PC-9 (cell line): ENCODE data around the gene HOMER2.

Experiments
- EZH2 ChIP-seq: fragments of 200-600 bp; sonication (generic); IDR thresholded peaks from 2 replicates; pipeline ENCODE4 v1.8.0; 2017; ENCODE audit warnings: antibody characterized with exemption, low read depth
- TF ChIP-seq, protein P1 (sequence below): fragments of 200-600 bp; sonication (generic); conservative IDR thresholded peaks from 2 replicates; pipeline ENCODE4 v1.6.1; 2017; ENCODE audit warnings: mixed run types, antibody characterized with exemption, mild to moderate bottlenecking, moderate library complexity

GRCh38 chr15:82918162-82918561 lies 34.4 kb downstream of the HOMER2 start:
- TF ChIP-seq, protein P1, sequence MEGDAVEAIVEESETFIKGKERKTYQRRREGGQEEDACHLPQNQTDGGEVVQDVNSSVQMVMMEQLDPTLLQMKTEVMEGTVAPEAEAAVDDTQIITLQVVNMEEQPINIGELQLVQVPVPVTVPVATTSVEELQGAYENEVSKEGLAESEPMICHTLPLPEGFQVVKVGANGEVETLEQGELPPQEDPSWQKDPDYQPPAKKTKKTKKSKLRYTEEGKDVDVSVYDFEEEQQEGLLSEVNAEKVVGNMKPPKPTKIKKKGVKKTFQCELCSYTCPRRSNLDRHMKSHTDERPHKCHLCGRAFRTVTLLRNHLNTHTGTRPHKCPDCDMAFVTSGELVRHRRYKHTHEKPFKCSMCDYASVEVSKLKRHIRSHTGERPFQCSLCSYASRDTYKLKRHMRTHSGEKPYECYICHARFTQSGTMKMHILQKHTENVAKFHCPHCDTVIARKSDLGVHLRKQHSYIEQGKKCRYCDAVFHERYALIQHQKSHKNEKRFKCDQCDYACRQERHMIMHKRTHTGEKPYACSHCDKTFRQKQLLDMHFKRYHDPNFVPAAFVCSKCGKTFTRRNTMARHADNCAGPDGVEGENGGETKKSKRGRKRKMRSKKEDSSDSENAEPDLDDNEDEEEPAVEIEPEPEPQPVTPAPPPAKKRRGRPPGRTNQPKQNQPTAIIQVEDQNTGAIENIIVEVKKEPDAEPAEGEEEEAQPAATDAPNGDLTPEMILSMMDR, result no peak
- no peak for TF ChIP-seq EZH2
